Large intestine (tissue), 3 donors: ENCODE results near the gene MAP4K2. TPM values are rescaled to one million over a fixed set of nuclear protein-coding genes. Genes with fewer than 3 reads are reported as not detected.
"Not testable (repeated sequence)": the region's sequence is repeated elsewhere in the genome, so short reads cannot be mapped to it uniquely, and the experiment has no call there.

ENCODE experiments used
- DNase-seq, 2 donors: peaks; one replicate each; pipeline versions ENCODE4 v3.0.0 to v3.0.0-alpha.2; 2013
- H3K27ac ChIP-seq: one replicate; pipeline ENCODE4 v1.5.1; 2013; ENCODE audit warnings: low read length
- H3K27me3 ChIP-seq: 2 replicates; pipeline ENCODE4 v1.6.1; 2013; ENCODE audit warnings: low read length; ENCODE audit not compliant: control insufficient read depth, insufficient read depth
- H3K36me3 ChIP-seq: 2 replicates; pipeline ENCODE4 v1.6.1; 2013; ENCODE audit warnings: low read length; ENCODE audit not compliant: control insufficient read depth, insufficient read depth
- H3K4me1 ChIP-seq: one replicate; pipeline ENCODE4 v1.6.1; 2013; ENCODE audit warnings: low read length; ENCODE audit not compliant: control insufficient read depth, insufficient read depth
- H3K4me3 ChIP-seq: one replicate; pipeline ENCODE4 v1.5.1; 2013; ENCODE audit warnings: low read length
- H3K9me3 ChIP-seq: one replicate; pipeline ENCODE4 v1.6.1; 2013; ENCODE audit warnings: mild to moderate bottlenecking, low read depth, low read length, moderate library complexity; ENCODE audit not compliant: control insufficient read depth
- WGBS: methylation state at CpG from one replicate; pipeline ENCODE4 v1.1.5; 2013; ENCODE audit warnings: low lambda C conversion rate; ENCODE audit not compliant: insufficient coverage; 5-methylcytosine and 5-hydroxymethylcytosine counted together
- polyA plus RNA-seq: library from polyadenylated mRNA; unstranded; fragments of 120-200 nt; gene quantifications from one replicate; pipeline ENCODE4 v1.2.1, GENCODE V29; 2013

The MAP4K2 gene
- polyA plus RNA-seq, 1 donor, result 13.5 TPM

DNA sequence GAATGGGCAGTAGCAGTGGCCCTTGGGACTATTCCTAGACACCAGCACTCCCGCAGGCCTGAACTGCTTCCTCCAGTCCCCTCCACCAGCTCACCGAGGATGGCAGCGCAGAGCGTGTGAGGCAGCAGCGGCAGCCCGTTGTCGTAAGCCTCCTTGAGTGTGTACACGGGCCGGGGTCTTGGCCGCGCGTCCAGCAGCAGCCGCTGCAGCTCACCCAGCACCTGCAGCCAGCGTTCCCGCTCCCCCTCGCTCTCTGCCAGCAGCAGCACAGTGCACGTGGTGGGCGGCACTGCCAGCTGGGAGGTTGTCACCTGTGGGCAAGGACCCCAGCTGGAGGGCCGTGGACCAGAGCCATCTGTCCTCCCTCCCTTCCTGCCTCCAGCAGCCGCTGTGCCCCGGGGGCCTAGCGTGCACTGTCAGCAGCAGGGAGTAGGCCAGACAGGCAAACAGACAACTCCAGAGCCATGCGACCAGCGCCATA lies 28.4 kb upstream of the MAP4K2 start:
- Histone ChIP-seq H3K9me3 (no peaks in the 10 kb centered on the region), H3K36me3 (peaks cover 31% of the 10 kb centered on the region), H3K4me1 (no peaks in the 10 kb centered on the region), H3K27ac (no peak overlapping the region), H3K27me3 (no peaks in the 10 kb centered on the region), H3K4me3 (no peak overlapping the region)
- WGBS, result 83% methylated on average over 1 of the region's 24 CpGs
- DNase-seq, result no peak

GRCh38 chr11:64829536-64830251 lies 26.7 kb upstream of the MAP4K2 start:
- H3K9me3 ChIP-seq, result no peaks in the 10 kb centered on the region
- H3K4me3 ChIP-seq, result no peak overlapping the region
- WGBS, result no CpG with 5 or more reads among the region's 43 CpGs
- H3K36me3 ChIP-seq, result peaks cover 35% of the 10 kb centered on the region
- H3K4me1 ChIP-seq, result no peaks in the 10 kb centered on the region
- no peak overlapping the region for H3K27ac ChIP-seq
- H3K27me3 ChIP-seq, result no peaks in the 10 kb centered on the region
- no peak for DNase-seq

GRCh38 chr11:64827451-64827839 lies 24.4 kb upstream of the MAP4K2 start:
- Histone ChIP-seq H3K27me3 (no peaks in the 10 kb centered on the region), H3K9me3 (no peaks in the 10 kb centered on the region), H3K4me3 (no peak overlapping the region), H3K27ac (no peak overlapping the region), H3K36me3 (peaks cover 26% of the 10 kb centered on the region), H3K4me1 (no peaks in the 10 kb centered on the region)
- DNase-seq, result no peak
- no CpG with 5 or more reads among the region's 22 CpGs for WGBS

DNA sequence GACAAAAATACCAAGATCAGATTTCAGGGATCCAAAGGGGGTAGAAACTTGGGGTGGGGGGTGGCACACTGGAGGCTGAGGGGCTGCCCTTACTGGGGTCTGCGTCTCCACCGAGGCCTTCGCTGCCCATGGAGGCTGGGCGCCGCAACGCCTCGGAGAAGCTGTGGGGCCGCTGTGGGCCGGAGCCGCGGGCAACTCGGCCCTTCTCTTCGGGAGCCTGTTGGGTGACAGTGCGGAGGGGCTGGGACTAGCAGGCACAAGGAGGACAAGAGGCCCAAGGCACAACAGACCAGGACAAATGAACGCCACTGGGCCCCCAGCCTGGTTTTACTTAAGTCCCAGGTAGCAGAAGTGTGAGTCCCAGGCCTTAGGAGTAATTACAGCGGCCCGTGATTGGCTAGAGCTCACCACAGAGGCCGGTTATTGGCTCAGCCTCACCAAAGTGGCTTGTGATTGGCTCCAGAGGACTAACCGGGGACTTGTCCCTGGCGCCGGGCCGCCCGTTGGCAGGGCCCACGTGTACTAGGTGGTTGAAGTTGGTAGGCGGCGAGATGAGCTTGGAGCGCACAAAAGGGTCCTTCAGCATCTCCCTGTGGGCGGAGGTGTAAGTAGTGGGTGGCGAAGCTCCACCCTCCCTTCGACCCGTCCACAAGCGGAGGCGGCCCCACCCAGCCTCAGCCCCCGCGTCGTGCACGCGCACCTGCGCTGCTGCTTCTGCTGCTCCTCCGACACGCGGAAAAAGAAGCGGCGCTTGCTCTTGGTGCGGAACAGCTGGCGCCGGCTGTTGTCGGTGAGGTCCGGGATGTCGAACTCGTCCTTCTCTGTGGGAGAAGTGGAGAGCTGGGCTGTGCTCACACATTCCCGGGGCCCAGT lies 23.8 kb upstream of the MAP4K2 start:
- no peaks in the 10 kb centered on the region for H3K27me3 ChIP-seq
- no peak overlapping the region for H3K27ac ChIP-seq
- DNase-seq, result no peak
- H3K4me1 ChIP-seq, result no peaks in the 10 kb centered on the region
- no CpG with 5 or more reads among the region's 52 CpGs for WGBS
- H3K9me3 ChIP-seq, result no peaks in the 10 kb centered on the region
- H3K36me3 ChIP-seq, result peaks cover 25% of the 10 kb centered on the region
- no peak overlapping the region for H3K4me3 ChIP-seq

GRCh38 chr11:64826062-64826461 lies 23.0 kb upstream of the MAP4K2 start:
- no CpG with 5 or more reads among the region's 7 CpGs for WGBS
- Histone ChIP-seq H3K4me3 (no peak overlapping the region), H3K36me3 (peaks cover 22% of the 10 kb centered on the region), H3K27me3 (no peaks in the 10 kb centered on the region), H3K4me1 (no peaks in the 10 kb centered on the region), H3K27ac (no peak overlapping the region), H3K9me3 (no peaks in the 10 kb centered on the region)
- no peak for DNase-seq

DNA sequence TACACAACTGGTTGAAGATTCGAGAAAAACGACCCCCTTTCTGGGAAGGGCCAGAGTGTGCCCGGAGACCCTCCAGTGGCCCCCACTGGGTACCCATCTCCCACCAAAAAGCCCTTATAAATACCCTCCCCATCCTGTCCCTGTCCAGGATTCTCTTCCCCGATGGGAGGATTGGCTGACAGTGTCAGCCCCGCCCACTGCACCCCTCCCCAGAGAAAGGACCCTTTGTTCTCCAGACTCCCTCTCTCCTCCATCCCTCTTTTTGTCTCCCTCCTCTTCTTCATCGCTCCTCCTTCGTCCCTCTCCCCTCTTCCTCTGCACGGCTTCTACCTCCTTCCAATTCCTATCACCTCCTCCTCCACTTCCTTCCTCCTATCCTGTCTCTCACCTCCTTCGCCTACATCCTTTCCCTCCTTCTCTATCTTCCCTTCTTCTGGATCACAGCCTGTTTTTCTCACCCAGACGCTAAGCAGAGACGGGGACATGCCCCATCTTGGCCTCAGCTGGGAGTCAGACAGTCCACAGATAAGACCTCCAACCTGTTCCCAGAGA lies 20.6 kb upstream of the MAP4K2 start:
- Histone ChIP-seq H3K27me3 (no peaks in the 10 kb centered on the region), H3K4me3 (no peak overlapping the region), H3K9me3 (no peaks in the 10 kb centered on the region), H3K27ac (no peak overlapping the region), H3K4me1 (no peaks in the 10 kb centered on the region), H3K36me3 (peaks cover 20% of the 10 kb centered on the region)
- 77% methylated on average over 5 of the region's 11 CpGs for WGBS
- DNase-seq, result no peak

DNA sequence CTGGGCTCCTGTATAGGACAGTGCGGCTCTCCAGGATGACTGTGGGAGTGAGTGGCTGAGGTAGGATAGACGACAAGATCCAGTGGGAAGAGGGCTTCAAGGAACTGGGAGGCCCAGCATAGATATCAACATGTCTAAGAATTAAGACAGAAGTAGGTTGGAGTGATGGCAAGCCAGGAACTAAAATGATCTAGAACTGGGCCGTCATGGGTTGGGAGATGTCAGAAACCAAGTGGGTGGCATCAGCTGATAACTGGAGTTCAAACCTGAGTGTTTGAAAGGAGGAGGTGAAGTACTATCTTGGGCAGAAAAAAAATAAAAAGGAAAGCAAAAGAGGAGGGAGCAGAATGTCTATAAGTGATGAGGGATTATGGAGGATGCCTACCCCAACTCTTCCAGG lies 14.5 kb upstream of the MAP4K2 start:
- no peaks in the 10 kb centered on the region for H3K36me3 ChIP-seq
- no peak overlapping the region for H3K27ac ChIP-seq
- H3K4me3 ChIP-seq, result no peak overlapping the region
- H3K4me1 ChIP-seq, result no peaks in the 10 kb centered on the region
- H3K27me3 ChIP-seq, result no peaks in the 10 kb centered on the region
- 67% methylated on average over 1 of the region's 3 CpGs for WGBS
- no peaks in the 10 kb centered on the region for H3K9me3 ChIP-seq
- DNase-seq, result no peak

DNA sequence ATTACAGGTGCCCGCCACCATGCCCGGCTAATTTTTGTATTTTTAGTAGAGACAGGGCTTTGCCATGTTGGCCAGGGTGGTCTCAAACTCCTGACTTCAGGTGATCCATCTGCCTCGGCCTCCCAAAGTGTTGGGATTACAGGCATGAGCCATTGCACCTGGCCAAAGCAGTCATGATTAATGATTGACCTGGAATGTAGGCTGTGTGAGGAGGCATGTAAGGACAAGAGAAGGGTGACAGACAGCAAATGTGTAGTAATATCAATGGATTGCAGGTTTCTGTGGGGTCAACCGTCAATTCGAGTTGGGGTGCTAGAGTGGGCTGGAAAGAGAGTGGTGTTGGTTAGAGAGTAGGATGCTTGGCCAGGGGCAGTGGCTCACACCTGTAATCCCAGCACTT lies 12.4 kb upstream of the MAP4K2 start:
- H3K4me3 ChIP-seq, H3K9me3 ChIP-seq, H3K4me1 ChIP-seq, DNase-seq, H3K27me3 ChIP-seq, H3K36me3 ChIP-seq, H3K27ac ChIP-seq: not testable (repeated sequence)
- WGBS, result no CpG with 5 or more reads among the region's 5 CpGs

DNA sequence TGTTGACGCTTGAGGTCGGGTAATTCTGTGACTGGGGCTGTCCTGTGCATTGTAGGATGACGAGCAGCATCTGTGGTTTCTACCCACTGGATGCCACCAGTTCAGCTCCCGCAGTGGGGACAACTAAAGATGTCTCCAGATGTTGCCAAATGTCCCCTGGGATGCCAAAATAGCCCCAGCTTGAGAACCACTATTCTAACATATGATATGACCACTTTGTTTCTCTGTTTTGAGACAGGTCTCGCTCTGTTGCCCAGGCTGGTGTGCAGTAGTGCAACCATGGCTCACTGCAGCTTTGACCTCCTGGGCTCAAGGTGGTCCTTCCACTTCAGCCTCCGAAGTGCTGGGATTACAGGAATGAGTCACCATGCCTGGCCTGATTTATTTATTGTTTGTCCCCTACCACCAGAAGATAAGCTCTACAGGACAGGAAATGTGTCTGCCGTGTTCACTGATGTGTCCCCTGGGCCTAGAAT lies 11.7 kb upstream of the MAP4K2 start:
- H3K4me3 ChIP-seq, result no peak overlapping the region
- no peak overlapping the region for H3K27ac ChIP-seq
- H3K27me3 ChIP-seq, result no peaks in the 10 kb centered on the region
- WGBS, result no CpG with 5 or more reads among the region's 7 CpGs
- no peaks in the 10 kb centered on the region for H3K36me3 ChIP-seq
- no peaks in the 10 kb centered on the region for H3K9me3 ChIP-seq
- no peak for DNase-seq
- H3K4me1 ChIP-seq, result no peaks in the 10 kb centered on the region

GRCh38 chr11:64813826-64814225 lies 10.8 kb upstream of the MAP4K2 start:
- no peak overlapping the region for H3K27ac ChIP-seq
- peaks cover 6% of the 10 kb centered on the region for H3K4me1 ChIP-seq
- DNase-seq, result no peak
- no peaks in the 10 kb centered on the region for H3K9me3 ChIP-seq
- 83% methylated on average over 2 of the region's 5 CpGs for WGBS
- H3K36me3 ChIP-seq, result no peaks in the 10 kb centered on the region
- no peak overlapping the region for H3K4me3 ChIP-seq
- no peaks in the 10 kb centered on the region for H3K27me3 ChIP-seq
